H9 (cell line): Measurements from ENCODE around the gene PPP4R2. TPM values are rescaled to one million over a fixed set of nuclear protein-coding genes. Genes with fewer than 3 reads are reported as not detected.
A peak's percentile ranks its signal among the peaks of the same experiment; 100 is the strongest.

ENCODE experiments used
- DNase-seq: peaks from one replicate; pipeline ENCODE4 v3.0.0-alpha.2; 2017
- H2AFZ ChIP-seq: one replicate; pipeline ENCODE4 v1.6.1; 2013; ENCODE audit warnings: mild to moderate bottlenecking, low read length, control low read depth, moderate library complexity
- H2AK5ac ChIP-seq: 2 replicates; pipeline ENCODE4 v1.6.1; 2013; ENCODE audit warnings: low read length, control low read depth, mixed read lengths; ENCODE audit not compliant: insufficient read length
- H2BK120ac ChIP-seq: one replicate; pipeline ENCODE4 v1.6.1; 2013; ENCODE audit warnings: low read depth, mild to moderate bottlenecking, low read length, control low read depth, inconsistent platforms; ENCODE audit not compliant: poor library complexity, severe bottlenecking
- H2BK12ac ChIP-seq: 2 replicates; pipeline ENCODE4 v1.6.1; 2013; ENCODE audit warnings: low read length, control low read depth, mixed read lengths, low read depth; ENCODE audit not compliant: insufficient read length
- H2BK15ac ChIP-seq: 2 replicates; pipeline ENCODE4 v1.6.1; 2013; ENCODE audit warnings: low read depth, low read length, control low read depth
- H2BK20ac ChIP-seq: one replicate; pipeline ENCODE4 v1.6.1; 2013; ENCODE audit warnings: low read depth, mild to moderate bottlenecking, low read length, control low read depth, inconsistent platforms; ENCODE audit not compliant: poor library complexity, severe bottlenecking
- H2BK5ac ChIP-seq: 2 replicates; pipeline ENCODE4 v1.6.1; 2013; ENCODE audit warnings: low read length, control low read depth, mixed read lengths; ENCODE audit not compliant: insufficient read length
- H3K14ac ChIP-seq: 2 replicates; pipeline ENCODE4 v1.6.1; 2013; ENCODE audit warnings: low read length, control low read depth; ENCODE audit not compliant: insufficient read depth
- H3K18ac ChIP-seq: 2 replicates; pipeline ENCODE4 v1.6.1; 2013; ENCODE audit warnings: low read depth, mild to moderate bottlenecking, mixed read lengths, low read length, control low read depth; ENCODE audit not compliant: insufficient read length
- H3K23ac ChIP-seq: 2 replicates; pipeline ENCODE4 v1.6.1; 2013; ENCODE audit warnings: low read length, control low read depth, mixed read lengths, low read depth; ENCODE audit not compliant: insufficient read length
- H3K23me2 ChIP-seq: 2 replicates; pipeline ENCODE4 v1.6.1; 2013; ENCODE audit warnings: low read depth, mild to moderate bottlenecking, mixed read lengths, low read length, control low read depth; ENCODE audit not compliant: insufficient read length, poor library complexity, severe bottlenecking
- H3K27ac ChIP-seq: 2 replicates; pipeline ENCODE4 v1.5.1; 2013; ENCODE audit warnings: low read length, control low read depth, mixed read lengths, low read depth; ENCODE audit not compliant: insufficient read length
- H3K27me3 ChIP-seq: 2 replicates; pipeline ENCODE4 v1.6.1; 2013; ENCODE audit warnings: low read length, control low read depth, inconsistent platforms; ENCODE audit not compliant: insufficient read depth
- H3K4ac ChIP-seq: 2 replicates; pipeline ENCODE4 v1.6.1; 2013; ENCODE audit warnings: low read depth, mild to moderate bottlenecking, control low read depth, inconsistent platforms, low read length, moderate library complexity
- H3K4me1 ChIP-seq: 2 replicates; pipeline ENCODE4 v1.6.1; 2013; ENCODE audit warnings: low read length, control low read depth, inconsistent platforms; ENCODE audit not compliant: insufficient read depth
- H3K4me2 ChIP-seq: 2 replicates; pipeline ENCODE4 v1.6.1; 2013; ENCODE audit warnings: low read length, control low read depth, mixed read lengths; ENCODE audit not compliant: insufficient read length, insufficient read depth
- H3K56ac ChIP-seq: 2 replicates; pipeline ENCODE4 v1.6.1; 2013; ENCODE audit warnings: low read depth, mild to moderate bottlenecking, mixed read lengths, low read length, control low read depth; ENCODE audit not compliant: insufficient read length
- H3K79me1 ChIP-seq: 2 replicates; pipeline ENCODE4 v1.6.1; 2013; ENCODE audit warnings: low read depth, mild to moderate bottlenecking, moderate library complexity, low read length, control low read depth, inconsistent platforms; ENCODE audit not compliant: insufficient read depth, poor library complexity, severe bottlenecking
- H3K79me2 ChIP-seq: 2 replicates; pipeline ENCODE4 v1.6.1; 2013; ENCODE audit warnings: low read length, control low read depth, inconsistent platforms; ENCODE audit not compliant: insufficient read depth
- H3K9ac ChIP-seq: 2 replicates; pipeline ENCODE4 v1.6.1; 2013; ENCODE audit warnings: low read length, control low read depth, mixed read lengths; ENCODE audit not compliant: insufficient read length; ENCODE audit errors: extremely low read depth
- H3K9me3 ChIP-seq: one replicate; pipeline ENCODE4 v1.6.1; 2013; ENCODE audit warnings: low read depth, low read length, inconsistent platforms; ENCODE audit not compliant: control insufficient read depth
- H3T11ph ChIP-seq: one replicate; pipeline ENCODE4 v1.6.1; 2013; ENCODE audit warnings: mild to moderate bottlenecking, low read length, control low read depth, inconsistent platforms
- H4K20me1 ChIP-seq: one replicate; pipeline ENCODE4 v1.6.1; 2013; ENCODE audit not compliant: control insufficient read depth, insufficient read length, insufficient read depth
- H4K5ac ChIP-seq: 2 replicates; pipeline ENCODE4 v1.6.1; 2013; ENCODE audit warnings: low read depth, mild to moderate bottlenecking, mixed read lengths, low read length, control low read depth; ENCODE audit not compliant: insufficient read length
- H4K8ac ChIP-seq: replicated peaks from 2 replicates; pipeline ENCODE4 v1.6.1; 2013; ENCODE audit warnings: low read length, control low read depth, mixed read lengths, low read depth; ENCODE audit not compliant: insufficient read length
- H4K91ac ChIP-seq: 2 replicates; pipeline ENCODE4 v1.6.1; 2013; ENCODE audit warnings: low read depth, mild to moderate bottlenecking, moderate library complexity, mixed read lengths, low read length, control low read depth; ENCODE audit not compliant: insufficient read length
- H3K27ac Mint-ChIP-seq, 3 experiments: 2 replicates in 2 of 3; 3 replicates in 1 of 3; pipeline ENCODE4 v1.8.0; 2020 to 2021; ENCODE audit warnings: mixed read lengths in 3 of 3, mild to moderate bottlenecking in 1 of 3, moderate library complexity in 1 of 3
- H3K27me3 Mint-ChIP-seq: 2 replicates; pipeline ENCODE4 v1.8.0; 2021; ENCODE audit warnings: low read depth, mild to moderate bottlenecking, moderate library complexity, mixed read lengths
- H3K36me3 Mint-ChIP-seq, 3 experiments: 2 replicates in 2 of 3; 3 replicates in 1 of 3; pipeline ENCODE4 v1.8.0; 2020 to 2021; ENCODE audit warnings: low read depth in 3 of 3, mixed read lengths in 3 of 3; ENCODE audit not compliant: insufficient read depth in 1 of 3
- H3K4me1 Mint-ChIP-seq, 2 experiments: 2 replicates each; pipeline ENCODE4 v1.8.0; 2020; ENCODE audit warnings: mixed read lengths in 2 of 2
- H3K4me3 Mint-ChIP-seq, 2 experiments: 2 replicates in 1 of 2; 3 replicates in 1 of 2; pipeline ENCODE4 v1.8.0; 2020 to 2021; ENCODE audit warnings: mild to moderate bottlenecking in 2 of 2, mixed read lengths in 2 of 2, moderate library complexity in 1 of 2
- H3K9me3 Mint-ChIP-seq, 2 experiments: 2 replicates in 1 of 2; 3 replicates in 1 of 2; pipeline ENCODE4 v1.8.0; 2020; ENCODE audit warnings: mild to moderate bottlenecking in 2 of 2, mixed read lengths in 2 of 2, moderate library complexity in 1 of 2
- WGBS: extraction: QIAGEN DNeasy Blood & Tissue Kit; methylation state at CpG from one replicate; pipeline ENCODE4 v1.1.7; 2013; ENCODE audit warnings: missing lambda C conversion rate, low lambda C conversion rate, mixed read lengths; ENCODE audit not compliant: insufficient read length; ENCODE audit errors: extremely low coverage; 5-methylcytosine and 5-hydroxymethylcytosine counted together
- total RNA-seq: library from RNA; stranded (reverse); gene quantifications from 2 replicates; pipeline ENCODE4 v1.2.1, GENCODE V29; 2021
- TF ChIP-seq, protein P1 (sequence below): fragments of 200-600 bp; sonication (generic); conservative IDR thresholded peaks from 3 replicates; pipeline ENCODE4 v1.8.0; 2021; ENCODE audit warnings: antibody characterized with exemption, mild to moderate bottlenecking

PPP4R2 gene
- total RNA-seq, 1 experiment from 2014 or later = 132 TPM

DNA sequence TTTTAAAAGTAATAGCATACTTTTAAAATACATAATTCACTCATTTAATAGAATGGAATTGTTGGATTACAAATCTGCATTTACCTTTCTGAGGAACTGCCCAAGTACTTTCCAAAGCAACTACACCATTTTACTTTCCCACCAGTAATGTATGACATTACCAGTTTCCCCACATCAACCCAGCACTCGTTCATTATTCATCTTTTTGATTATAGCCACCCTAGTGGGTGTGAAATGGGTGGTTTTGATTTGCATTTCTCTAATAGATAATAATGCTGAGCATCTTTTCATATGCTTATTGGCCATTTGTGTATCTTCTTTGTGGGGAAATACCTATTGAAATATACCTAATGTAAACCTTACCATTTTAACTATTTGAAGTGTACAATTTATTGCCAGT lies 46.8 kb downstream of the PPP4R2 start:
- Histone ChIP-seq H3K4ac (no peak overlapping the region), H3T11ph (no peak overlapping the region), H3K56ac (no peak overlapping the region), H2BK15ac (no peak overlapping the region), H2AFZ (no peak overlapping the region), H3K79me2 (peaks cover 52% of the 10 kb centered on the region; the same call in 1 of the 2 replicates), H3K4me2 (no peak overlapping the region), H3K79me1 (no peaks in the 10 kb centered on the region), H4K91ac (no peak overlapping the region), H2BK12ac (no peak overlapping the region), H2BK5ac (no peak overlapping the region), H4K5ac (no peak overlapping the region), H3K9ac (no peak overlapping the region), H3K27ac (no peak overlapping the region), H3K14ac (no peak overlapping the region), H2BK20ac (no peak overlapping the region), H4K8ac (no peak overlapping the region), H3K4me1 (peaks cover 7% of the 10 kb centered on the region), H3K27me3 (no peaks in the 10 kb centered on the region), H2BK120ac (no peak overlapping the region), H3K23me2 (no peaks in the 10 kb centered on the region), H2AK5ac (no peak overlapping the region), H4K20me1 (no peaks in the 10 kb centered on the region), H3K9me3 (no peaks in the 10 kb centered on the region), H3K23ac (no peak overlapping the region), H3K18ac (no peak overlapping the region)
- no peak overlapping the region for H3K4me3 Mint-ChIP-seq
- H3K27me3 Mint-ChIP-seq = no peaks in the 10 kb centered on the region
- no CpG with 5 or more reads among the region's 1 CpG for WGBS
- TF ChIP-seq, protein P1, sequence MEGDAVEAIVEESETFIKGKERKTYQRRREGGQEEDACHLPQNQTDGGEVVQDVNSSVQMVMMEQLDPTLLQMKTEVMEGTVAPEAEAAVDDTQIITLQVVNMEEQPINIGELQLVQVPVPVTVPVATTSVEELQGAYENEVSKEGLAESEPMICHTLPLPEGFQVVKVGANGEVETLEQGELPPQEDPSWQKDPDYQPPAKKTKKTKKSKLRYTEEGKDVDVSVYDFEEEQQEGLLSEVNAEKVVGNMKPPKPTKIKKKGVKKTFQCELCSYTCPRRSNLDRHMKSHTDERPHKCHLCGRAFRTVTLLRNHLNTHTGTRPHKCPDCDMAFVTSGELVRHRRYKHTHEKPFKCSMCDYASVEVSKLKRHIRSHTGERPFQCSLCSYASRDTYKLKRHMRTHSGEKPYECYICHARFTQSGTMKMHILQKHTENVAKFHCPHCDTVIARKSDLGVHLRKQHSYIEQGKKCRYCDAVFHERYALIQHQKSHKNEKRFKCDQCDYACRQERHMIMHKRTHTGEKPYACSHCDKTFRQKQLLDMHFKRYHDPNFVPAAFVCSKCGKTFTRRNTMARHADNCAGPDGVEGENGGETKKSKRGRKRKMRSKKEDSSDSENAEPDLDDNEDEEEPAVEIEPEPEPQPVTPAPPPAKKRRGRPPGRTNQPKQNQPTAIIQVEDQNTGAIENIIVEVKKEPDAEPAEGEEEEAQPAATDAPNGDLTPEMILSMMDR = no peak
- H3K4me1 Mint-ChIP-seq = peaks cover 47 to 69% of the 10 kb centered on the region in 2 experiments
- no peaks in the 10 kb centered on the region for H3K9me3 Mint-ChIP-seq
- no peak for DNase-seq
- peak overlapping the region in 1 of 3 experiments; percentile 37; a peak in 1 of 7 replicates for H3K27ac Mint-ChIP-seq
- peaks cover under 1 to 17% (median 9%) of the 10 kb centered on the region in 3 experiments; a peak in 5 of 7 replicates for H3K36me3 Mint-ChIP-seq
